ENCODE data around the gene GPR157.

- TF ChIP-seq CTCF (IDR thresholded peaks at IDR 0.05; ENCODE audit: low read depth, low read length): no peak
- TF ChIP-seq EZH2phosphoT487 (IDR thresholded peaks at IDR 0.05; ENCODE audit: low read depth): no peak
Observed at GRCh38 chr1:9050803-9051202, 78.1 kb downstream of the GPR157 start.
